Activated T-cell treated with anti-CD3 and anti-CD28 coated beads, Interleukin-2, amount 50 U/mL, for 4 hours (primary cell): ENCODE measurements around the gene CCL18. TPM values are rescaled to one million over a fixed set of nuclear protein-coding genes. Genes with fewer than 3 reads are reported as not detected.
"Not testable (repeated sequence)": the region's sequence is repeated elsewhere in the genome, so short reads cannot be mapped to it uniquely, and the experiment has no call there.

Experiments used
- ATAC-seq, 2 donors: fragments of 200-7000 bp; cut with Tn5 transposase; one replicate each; pipeline ENCODE4 v1.10.0; 2021
- DNase-seq: peaks from one replicate; pipeline ENCODE4 v3.0.0-alpha.2; 2020
- H3K27me3 Mint-ChIP-seq: one replicate; pipeline ENCODE4 v1.8.0; 2021; ENCODE audit warnings: low read depth, mixed read lengths
- H3K36me3 Mint-ChIP-seq: one replicate; pipeline ENCODE4 v1.8.0; 2022; ENCODE audit warnings: mixed read lengths; ENCODE audit not compliant: insufficient read depth
- H3K4me1 Mint-ChIP-seq: one replicate; pipeline ENCODE4 v1.8.0; 2021; ENCODE audit warnings: low read depth, mixed read lengths
- H3K4me3 Mint-ChIP-seq: one replicate; pipeline ENCODE4 v1.8.0; 2021; ENCODE audit warnings: mild to moderate bottlenecking, moderate library complexity, mixed read lengths
- H3K9me3 Mint-ChIP-seq: one replicate; pipeline ENCODE4 v1.8.0; 2021; ENCODE audit warnings: mixed read lengths
- total RNA-seq, 3 donors: library from RNA; stranded (reverse); gene quantifications; one replicate each; pipeline ENCODE4 v1.2.1, GENCODE V29; 2021

CCL18 gene
- total RNA-seq, 3 donors from 2014 or later = not detected

- Mint-ChIP-seq H3K4me1 (peaks cover 21% of the 10 kb centered on the region), H3K36me3 (no peaks in the 10 kb centered on the region), H3K4me3 (no peak overlapping the region), H3K27me3 (peaks cover 15% of the 10 kb centered on the region), H3K9me3 (peaks cover 1% of the 10 kb centered on the region)
- no peak for DNase-seq
- no peak for ATAC-seq
These were observed 56.1 kb downstream of the CCL18 start for GRCh38 chr17:36120221-36120620.

- ATAC-seq, DNase-seq, H3K36me3 Mint-ChIP-seq, H3K9me3 Mint-ChIP-seq, H3K4me3 Mint-ChIP-seq: not testable (repeated sequence)
- peaks cover 17% of the 10 kb centered on the region for H3K27me3 Mint-ChIP-seq
- peaks cover 21% of the 10 kb centered on the region for H3K4me1 Mint-ChIP-seq
These were observed 57.0 kb downstream of the CCL18 start for GRCh38 chr17:36121099-36121498.

Other genes with a start within 250 kb of the CCL18 start
- gene HEATR9, start 195.4 kb upstream of the CCL18 start, total RNA-seq = under 1 TPM in 1 of 3 donors, not detected in 2; 0.21 TPM
- 10 to 100 TPM; 19.9 to 72.3 (median 64.7) TPM for gene CCL5, start 183.9 kb upstream of the CCL18 start, total RNA-seq
- not detected for gene RDM1, start 133.5 kb upstream of the CCL18 start, total RNA-seq
- gene LYZL6, start 120.6 kb upstream of the CCL18 start, total RNA-seq = not detected
- not detected for gene CCL16, start 82.8 kb upstream of the CCL18 start, total RNA-seq
- not detected for gene CCL14, start 77.5 kb upstream of the CCL18 start, total RNA-seq
- gene CCL15, start 62.7 kb upstream of the CCL18 start, total RNA-seq = not detected
- gene CCL23, start 46.3 kb upstream of the CCL18 start, total RNA-seq = not detected
- 1,000 to 10,000 TPM in 2 of 3 donors, 100 to 1,000 TPM in 1; 341 to 1,810 (median 1,594) TPM for gene CCL3, start 25.9 kb downstream of the CCL18 start, total RNA-seq
- 1,000 to 10,000 TPM in 2 of 3 donors, 100 to 1,000 TPM in 1; 361 to 2,286 (median 1,809) TPM for gene CCL4, start 39.6 kb downstream of the CCL18 start, total RNA-seq
- 1 to 10 TPM; 2.4 to 5.4 (median 4.0) TPM for gene TBC1D3B, start 112.4 kb downstream of the CCL18 start, total RNA-seq
- 100 to 1,000 TPM in 2 of 3 donors, 10 to 100 TPM in 1; 27.6 to 159 (median 112) TPM for gene CCL3L1, start 132.5 kb downstream of the CCL18 start, total RNA-seq
- 100 to 1,000 TPM in 2 of 3 donors, 10 to 100 TPM in 1; 83.5 to 517 (median 380) TPM for gene CCL4L2, start 146.8 kb downstream of the CCL18 start, total RNA-seq
- under 1 TPM in 1 of 3 donors, not detected in 2; 0.13 TPM for gene TBC1D3I, start 200.3 kb downstream of the CCL18 start, total RNA-seq